GM21526 (cell line): ENCODE data around the gene TRIO.

Source experiments
- ATAC-seq: cut with Tn5 transposase; IDR thresholded peaks from one replicate; pipeline ENCODE4 v1.9.1; 2021; ENCODE audit warnings: moderate library complexity; ENCODE audit not compliant: unreplicated experiment, low FRiP score

Gene TRIO

DNA sequence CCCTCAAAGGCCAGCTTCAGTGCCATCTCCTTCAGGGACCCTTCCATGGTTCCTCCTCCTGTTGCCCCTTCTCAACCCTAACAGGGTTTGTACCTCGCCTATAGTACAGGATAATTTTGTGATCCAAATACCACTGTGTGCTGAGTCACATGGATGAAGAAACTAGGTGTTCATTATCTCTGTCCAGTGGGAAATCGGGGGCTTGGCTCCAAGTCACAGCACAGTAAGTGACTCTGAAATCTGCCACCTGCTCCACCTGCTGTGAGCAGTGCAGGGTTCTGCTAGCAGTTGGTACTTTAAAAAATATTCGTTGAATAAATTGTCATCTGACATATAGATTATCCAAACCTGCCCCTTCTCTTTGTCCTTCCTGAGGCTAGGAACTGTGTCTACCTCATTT is 315.3 kb downstream of the TRIO start:
- no peak for ATAC-seq

GRCh38 chr5:14460844-14461398 is 317.8 kb downstream of the TRIO start:
- ATAC-seq = no peak

GRCh38 chr5:14462681-14463080 is 319.5 kb downstream of the TRIO start:
- no peak for ATAC-seq

DNA sequence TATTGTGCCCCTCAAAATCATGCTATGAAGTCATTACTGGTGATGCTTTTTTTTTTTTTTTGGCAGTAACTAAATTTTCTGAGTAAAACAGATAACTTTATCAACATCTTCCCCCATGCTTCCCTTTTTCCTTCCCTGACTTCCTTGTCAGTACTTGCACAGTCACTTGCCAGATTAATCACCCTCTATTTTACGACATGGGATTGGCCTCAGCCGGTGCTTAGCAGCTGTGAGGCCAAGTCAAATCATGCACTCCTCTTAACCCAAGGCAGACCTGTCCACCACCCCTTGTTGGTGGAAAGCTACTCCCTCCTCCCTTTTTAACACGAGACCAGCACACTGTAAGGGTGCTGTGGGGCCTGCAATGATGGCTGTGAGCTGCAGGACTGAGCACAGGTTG is 320.5 kb downstream of the TRIO start:
- no peak for ATAC-seq

- no peak for ATAC-seq
These were observed 321.0 kb downstream of the TRIO start for GRCh38 chr5:14464096-14464495.

DNA sequence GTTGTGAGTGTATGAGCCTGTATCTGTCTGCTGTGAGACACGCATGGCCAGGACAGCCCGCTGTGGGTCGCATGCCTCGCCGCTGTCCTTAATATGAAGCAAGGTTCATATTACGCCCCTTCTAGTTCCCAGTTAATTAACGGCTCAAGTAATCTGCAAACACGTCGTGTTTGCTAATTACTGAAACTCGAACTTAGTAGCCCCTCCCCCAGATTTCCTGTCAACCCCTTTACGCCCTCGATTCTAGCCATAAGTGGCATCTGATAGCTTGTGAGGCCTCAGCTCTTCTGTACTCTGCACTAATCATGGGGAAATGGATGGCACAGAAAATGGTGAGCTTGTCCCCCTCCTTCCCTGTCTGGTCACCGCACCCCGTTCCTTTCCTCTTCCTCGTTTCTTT is 321.5 kb downstream of the TRIO start:
- no peak for ATAC-seq

- no peak for ATAC-seq
These were observed 322.0 kb downstream of the TRIO start for GRCh38 chr5:14465116-14465515.

- ATAC-seq = no peak
These were observed 322.6 kb downstream of the TRIO start for GRCh38 chr5:14465776-14466175.

DNA sequence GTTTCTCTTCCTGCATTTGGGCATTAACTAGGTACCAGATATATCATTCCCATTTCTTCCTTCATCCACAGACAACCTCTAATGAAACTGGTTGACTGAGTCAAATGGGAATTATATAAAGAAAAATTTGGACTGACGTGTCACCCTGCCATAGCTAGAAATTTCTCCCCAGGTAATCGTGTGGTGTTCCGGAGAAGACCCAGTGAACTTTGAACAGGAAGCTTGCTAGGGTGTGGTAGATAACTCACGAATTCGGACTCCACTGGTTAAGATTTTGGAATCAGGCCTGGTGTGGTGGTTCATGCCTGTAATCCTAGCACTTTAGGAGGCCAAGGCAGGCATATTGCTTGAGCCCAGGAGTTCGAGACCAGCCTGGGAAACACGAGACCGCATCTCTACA is 324.1 kb downstream of the TRIO start:
- no peak for ATAC-seq

DNA sequence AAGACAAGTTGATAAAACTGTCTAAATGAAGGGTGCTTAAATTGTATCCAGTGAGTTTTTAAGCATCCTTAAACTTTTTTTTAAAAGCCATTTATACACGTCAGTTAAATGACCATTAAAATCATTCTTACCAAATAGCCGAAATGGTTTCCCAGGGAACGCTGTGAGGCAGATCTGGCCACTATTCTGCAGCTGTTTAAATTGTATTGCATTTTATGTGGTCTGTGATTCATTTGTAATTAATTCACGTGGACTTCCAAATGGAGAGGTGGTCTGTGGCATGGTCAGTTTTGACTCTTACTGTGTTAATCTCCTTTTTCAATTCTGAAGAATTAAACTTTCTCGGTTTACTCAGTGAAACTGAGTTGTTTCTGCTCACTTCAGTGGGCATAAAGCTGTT is 324.7 kb downstream of the TRIO start:
- ATAC-seq = no peak

DNA sequence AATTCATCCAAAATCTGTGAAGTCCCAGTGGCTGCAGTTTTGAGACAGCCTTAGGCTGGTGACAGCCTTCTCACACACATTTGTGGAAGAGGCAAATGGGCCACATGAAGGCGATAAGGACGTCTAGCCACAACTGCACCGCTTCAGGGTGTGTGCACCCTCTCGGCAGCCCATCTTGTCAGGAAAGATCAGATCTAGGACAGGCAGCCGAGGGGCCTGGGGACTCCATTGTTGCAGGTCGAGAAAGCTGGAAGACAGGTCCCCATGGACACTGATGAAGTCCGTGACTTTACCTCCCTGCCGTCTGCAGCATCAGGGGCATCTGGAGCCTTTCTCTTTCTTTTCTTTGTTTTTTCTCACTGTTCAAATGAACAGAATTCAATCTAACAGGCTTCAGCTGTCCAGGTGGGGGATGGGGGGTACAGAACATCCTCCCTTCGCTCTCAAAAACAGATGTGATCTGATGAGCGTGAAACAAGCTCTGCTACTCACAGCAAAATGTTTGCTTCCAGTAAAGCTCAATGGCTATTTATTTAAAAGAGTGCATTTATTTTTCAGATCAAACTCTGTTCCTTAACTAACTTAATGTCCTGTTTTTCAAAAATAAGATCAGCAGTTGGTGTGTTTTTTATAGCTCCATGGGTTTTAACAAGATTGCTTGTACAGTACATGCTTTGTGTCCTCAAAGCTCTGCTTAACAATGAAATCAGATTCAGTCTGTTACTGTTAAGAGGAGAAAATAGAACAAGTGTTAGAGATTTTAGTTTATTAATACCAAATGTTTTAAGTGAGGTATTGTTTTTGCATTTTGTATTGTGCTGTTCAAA is 326.6 kb downstream of the TRIO start:
- ATAC-seq = no peak

- no peak for ATAC-seq
These were observed 328.4 kb downstream of the TRIO start for GRCh38 chr5:14471507-14471906.

GRCh38 chr5:14472986-14473567 is 329.9 kb downstream of the TRIO start:
- no peak for ATAC-seq

DNA sequence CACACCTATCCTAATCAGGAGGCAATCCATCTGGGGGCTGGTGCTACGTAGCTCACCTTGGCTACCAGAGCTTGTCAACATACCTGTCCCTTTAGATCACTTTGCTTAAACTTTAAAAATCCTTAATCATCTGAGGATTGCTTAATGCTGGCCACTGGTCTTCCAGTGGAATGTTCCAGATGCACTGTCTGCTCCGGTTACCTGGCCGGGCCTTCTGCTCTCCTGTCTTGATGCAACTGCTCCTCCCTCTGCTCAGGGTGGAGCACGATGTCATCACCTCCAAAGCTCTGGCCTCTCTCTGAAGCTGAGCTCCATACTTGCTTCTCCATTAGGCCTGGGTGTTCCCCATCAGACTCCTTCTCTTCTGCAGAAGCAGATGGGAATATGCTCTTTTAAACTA is 331.9 kb downstream of the TRIO start:
- no peak for ATAC-seq

- ATAC-seq = no peak
These were observed 333.8 kb downstream of the TRIO start for GRCh38 chr5:14476786-14477435.

GRCh38 chr5:14479143-14479696 is 336.1 kb downstream of the TRIO start:
- ATAC-seq = no peak

DNA sequence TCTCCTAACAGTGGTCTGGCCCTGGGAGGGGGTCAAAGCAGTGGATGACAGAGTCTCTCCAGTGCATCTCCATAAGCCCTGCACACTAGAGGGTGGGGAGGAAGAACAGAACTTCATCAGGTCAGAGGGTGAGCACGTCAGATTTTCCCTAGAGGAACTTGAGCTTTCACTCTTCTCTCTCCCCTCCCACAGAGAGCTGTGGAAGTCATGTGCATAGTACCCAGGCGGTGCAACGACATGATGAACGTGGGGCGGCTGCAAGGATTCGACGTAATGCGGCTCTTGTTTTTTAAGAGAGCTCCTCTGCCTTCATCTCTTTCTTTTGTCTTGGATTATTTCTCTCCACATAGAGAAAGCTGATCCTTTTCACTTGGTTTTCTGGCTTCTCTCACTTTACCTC is 338.2 kb downstream of the TRIO start:
- no peak for ATAC-seq

DNA sequence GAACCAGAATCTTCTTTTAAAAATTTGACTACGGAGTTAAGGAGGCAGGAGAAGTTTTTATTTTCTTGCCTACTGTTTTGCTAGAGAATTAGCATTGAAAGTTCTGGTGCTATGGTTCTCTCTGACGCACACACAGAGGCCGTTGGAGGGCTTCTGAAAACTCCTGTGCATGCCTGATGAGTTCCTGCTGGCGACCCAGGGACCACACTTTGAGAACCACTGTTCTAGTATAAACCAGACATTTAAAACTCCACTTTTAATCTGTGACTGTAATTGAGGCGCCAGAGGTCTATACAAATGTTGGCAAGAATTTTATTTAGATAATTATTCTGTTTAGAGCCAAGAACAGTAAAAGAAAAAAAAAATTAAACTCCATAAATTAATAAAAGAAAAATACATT is 338.9 kb downstream of the TRIO start:
- no peak for ATAC-seq

DNA sequence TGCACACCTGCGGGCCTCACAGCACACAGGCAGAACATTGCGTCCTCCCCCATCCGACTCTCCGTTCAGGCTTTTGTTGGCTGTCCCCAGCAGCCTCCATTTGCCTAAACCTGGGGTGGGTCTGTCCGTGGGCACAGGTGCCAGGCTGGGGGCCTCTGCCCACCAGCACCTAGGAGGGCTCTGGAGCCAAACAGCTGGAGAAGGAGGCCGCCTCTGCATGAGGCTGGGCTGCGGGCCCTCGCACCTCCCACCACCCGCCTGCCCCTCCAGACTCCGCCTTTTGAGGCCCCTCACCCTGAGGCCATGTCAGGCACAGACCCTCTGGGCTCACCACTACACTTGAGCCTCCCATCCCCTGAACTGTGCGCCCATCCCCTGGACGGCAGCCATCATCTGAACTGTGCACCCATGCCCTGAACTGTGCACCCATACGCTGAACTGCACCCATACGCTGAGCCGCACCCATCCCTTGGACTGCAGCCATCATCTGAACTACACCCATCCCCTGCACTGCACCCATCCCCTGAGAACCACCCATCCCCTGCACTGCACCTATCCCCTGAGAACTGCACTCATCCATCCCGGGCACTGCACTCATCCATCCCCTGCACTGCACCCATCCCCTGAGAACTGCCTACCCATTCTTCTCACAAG is 340.5 kb downstream of the TRIO start:
- ATAC-seq = no peak

DNA sequence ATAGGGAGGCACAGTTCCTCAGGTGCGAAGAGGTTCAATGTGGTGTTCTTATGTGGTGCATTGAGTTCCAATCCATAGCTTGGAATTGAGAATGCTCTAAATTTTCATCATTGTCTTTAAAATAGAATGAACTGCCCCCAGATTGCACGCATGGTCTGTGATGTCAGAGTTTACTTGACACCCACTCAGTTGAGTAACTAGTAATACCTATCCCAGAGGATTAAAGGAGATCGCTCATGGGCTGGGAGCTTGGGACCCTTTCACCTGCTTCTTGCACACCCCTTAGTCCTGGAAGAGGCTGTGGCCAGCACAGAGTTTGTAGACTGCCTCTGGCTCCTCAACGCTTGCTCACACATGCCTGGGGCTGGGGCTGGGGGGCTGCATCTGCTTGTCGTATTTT is 343.3 kb downstream of the TRIO start:
- no peak for ATAC-seq
